PC-9 (cell line): Measurements from ENCODE around the gene ADRB1.

Experiments used
- CTCF ChIP-seq: fragments of 200-600 bp; sonication (generic); conservative IDR thresholded peaks from 2 replicates; pipeline ENCODE4 v1.6.1; 2017; ENCODE audit warnings: mixed run types, antibody characterized with exemption, mild to moderate bottlenecking, moderate library complexity
- EZH2 ChIP-seq: fragments of 200-600 bp; sonication (generic); IDR thresholded peaks from 2 replicates; pipeline ENCODE4 v1.8.0; 2017; ENCODE audit warnings: antibody characterized with exemption, low read depth

- TF ChIP-seq CTCF = no peak
- TF ChIP-seq EZH2 = no peak
Observed at GRCh38 chr10:114052255-114052654, 8.6 kb downstream of the ADRB1 start.
